ENCODE measurements around the gene SGCA.

SGCA gene

GRCh38 chr17:50168319-50168718, 2.5 kb downstream of the SGCA start:
- peaks cover 9% of the 10 kb centered on the region; the same call in 1 of the 2 replicates for H3F3A ChIP-seq (ENCODE audit: insufficient read depth, low read length)
- H2AFZ ChIP-seq (ENCODE audit: low read length), result no peak overlapping the region
- no peak for DNase-seq
- no peak for TF ChIP-seq EZH2 (optimal IDR thresholded peaks at IDR 0.05; ENCODE audit: low read depth, low read length)
- no peak for TF ChIP-seq CTCF (IDR thresholded peaks at IDR 0.05; ENCODE audit: low read length)
- no peak for TF ChIP-seq EZH2phosphoT487 (IDR thresholded peaks at IDR 0.05; ENCODE audit: low read length)
- no peaks in the 10 kb centered on the region for H3K9me2 ChIP-seq (replicated peaks; ENCODE audit: insufficient read depth, low read length)
- no peaks in the 10 kb centered on the region for H3K27me3 ChIP-seq (replicated peaks; ENCODE audit: insufficient read depth, low read length)
- no peaks in the 10 kb centered on the region for H3K9me3 ChIP-seq (replicated peaks; ENCODE audit: insufficient read depth, low read length)
- H3K4me3 ChIP-seq (ENCODE audit: low read length), result no peak overlapping the region
- no peaks in the 10 kb centered on the region for H3K36me3 ChIP-seq (replicated peaks; ENCODE audit: insufficient read depth, low read length)
- H3K79me2 ChIP-seq (ENCODE audit: low read length), result no peaks in the 10 kb centered on the region
- H4K20me1 ChIP-seq (ENCODE audit: insufficient read depth, low read length), result no peaks in the 10 kb centered on the region
- H3K4me1 ChIP-seq (ENCODE audit: low read length), result peaks cover 33% of the 10 kb centered on the region
- no peak overlapping the region for H3K27ac ChIP-seq (ENCODE audit: low read length)
- no peak overlapping the region for H3K4me2 ChIP-seq (ENCODE audit: low read depth, low read length)
- H3K9ac ChIP-seq (ENCODE audit: low read length), result no peak overlapping the region

GRCh38 chr17:50169121-50169764, 3.4 kb downstream of the SGCA start:
- H3K9me3 ChIP-seq (replicated peaks; ENCODE audit: insufficient read depth, low read length), result no peaks in the 10 kb centered on the region
- H3K4me1 ChIP-seq (ENCODE audit: low read length), result peaks cover 24% of the 10 kb centered on the region
- no peaks in the 10 kb centered on the region for H3K27me3 ChIP-seq (replicated peaks; ENCODE audit: insufficient read depth, low read length)
- 0 out of 2 replicates have a peak overlapping the region, but pooled peaks have one; percentile 22 for H2AFZ ChIP-seq (ENCODE audit: low read length)
- H3K4me2 ChIP-seq (ENCODE audit: low read depth, low read length), result peak overlapping the region; percentile 35
- peaks cover 9% of the 10 kb centered on the region; the same call in 1 of the 2 replicates for H3F3A ChIP-seq (ENCODE audit: insufficient read depth, low read length)
- H3K4me3 ChIP-seq (ENCODE audit: low read length), result peak overlapping the region; percentile 5; the same call in 1 of the 2 replicates
- DNase-seq, result peak; percentile 59
- no peaks in the 10 kb centered on the region for H3K36me3 ChIP-seq (replicated peaks; ENCODE audit: insufficient read depth, low read length)
- no peak overlapping the region for H3K9ac ChIP-seq (ENCODE audit: low read length)
- no peak overlapping the region for H3K27ac ChIP-seq (ENCODE audit: low read length)
- H4K20me1 ChIP-seq (ENCODE audit: insufficient read depth, low read length), result no peaks in the 10 kb centered on the region
- TF ChIP-seq EZH2 (optimal IDR thresholded peaks at IDR 0.05; ENCODE audit: low read depth, low read length) (no peak), CTCF (IDR thresholded peaks at IDR 0.05; ENCODE audit: low read length) (peak; percentile 78)
- H3K9me2 ChIP-seq (replicated peaks; ENCODE audit: insufficient read depth, low read length), result no peaks in the 10 kb centered on the region
- H3K79me2 ChIP-seq (ENCODE audit: low read length), result no peaks in the 10 kb centered on the region

GRCh38 chr17:50169881-50170459, 4.2 kb downstream of the SGCA start:
- Histone ChIP-seq H3F3A (ENCODE audit: insufficient read depth, low read length) (peaks cover 9% of the 10 kb centered on the region; the same call in 1 of the 2 replicates), H3K36me3 (replicated peaks; ENCODE audit: insufficient read depth, low read length) (no peaks in the 10 kb centered on the region), H4K20me1 (ENCODE audit: insufficient read depth, low read length) (no peaks in the 10 kb centered on the region), H3K4me1 (ENCODE audit: low read length) (peaks cover 24% of the 10 kb centered on the region), H3K4me2 (ENCODE audit: low read depth, low read length) (no peak overlapping the region), H3K9me3 (replicated peaks; ENCODE audit: insufficient read depth, low read length) (no peaks in the 10 kb centered on the region), H3K27ac (ENCODE audit: low read length) (no peak overlapping the region), H3K9me2 (replicated peaks; ENCODE audit: insufficient read depth, low read length) (no peaks in the 10 kb centered on the region), H3K79me2 (ENCODE audit: low read length) (no peaks in the 10 kb centered on the region), H3K27me3 (replicated peaks; ENCODE audit: insufficient read depth, low read length) (no peaks in the 10 kb centered on the region), H3K4me3 (ENCODE audit: low read length) (no peak overlapping the region), H2AFZ (ENCODE audit: low read length) (no peak overlapping the region), H3K9ac (ENCODE audit: low read length) (no peak overlapping the region)
- DNase-seq, result no peak
- TF ChIP-seq CTCF (IDR thresholded peaks at IDR 0.05; ENCODE audit: low read length), result no peak
- no peak for TF ChIP-seq EZH2 (optimal IDR thresholded peaks at IDR 0.05; ENCODE audit: low read depth, low read length)
- no peak for TF ChIP-seq EZH2phosphoT487 (IDR thresholded peaks at IDR 0.05; ENCODE audit: low read length)

Data from MM.1S (cell line).